ENCODE data around the gene MRGPRX4.

DNA sequence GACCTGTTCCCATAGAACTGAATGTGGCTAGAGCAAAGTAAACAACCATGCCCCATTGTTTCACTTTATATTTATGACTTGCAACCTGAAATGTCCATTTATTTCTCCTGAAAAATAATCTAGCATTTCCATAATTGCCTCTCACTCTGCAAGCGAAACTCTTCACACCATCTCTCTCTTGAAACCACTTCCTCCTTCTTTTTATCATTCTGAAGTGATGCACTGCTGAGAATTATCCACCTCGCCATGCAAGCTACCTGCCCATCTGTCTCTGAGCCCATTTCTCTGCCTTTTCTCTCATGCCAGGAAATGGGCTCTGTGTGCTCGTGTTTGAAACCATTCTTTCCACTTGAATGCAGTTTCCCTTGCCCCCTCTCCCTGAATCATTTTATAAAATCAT lies 26.8 kb upstream of the MRGPRX4 start:
- TF ChIP-seq, protein P1, sequence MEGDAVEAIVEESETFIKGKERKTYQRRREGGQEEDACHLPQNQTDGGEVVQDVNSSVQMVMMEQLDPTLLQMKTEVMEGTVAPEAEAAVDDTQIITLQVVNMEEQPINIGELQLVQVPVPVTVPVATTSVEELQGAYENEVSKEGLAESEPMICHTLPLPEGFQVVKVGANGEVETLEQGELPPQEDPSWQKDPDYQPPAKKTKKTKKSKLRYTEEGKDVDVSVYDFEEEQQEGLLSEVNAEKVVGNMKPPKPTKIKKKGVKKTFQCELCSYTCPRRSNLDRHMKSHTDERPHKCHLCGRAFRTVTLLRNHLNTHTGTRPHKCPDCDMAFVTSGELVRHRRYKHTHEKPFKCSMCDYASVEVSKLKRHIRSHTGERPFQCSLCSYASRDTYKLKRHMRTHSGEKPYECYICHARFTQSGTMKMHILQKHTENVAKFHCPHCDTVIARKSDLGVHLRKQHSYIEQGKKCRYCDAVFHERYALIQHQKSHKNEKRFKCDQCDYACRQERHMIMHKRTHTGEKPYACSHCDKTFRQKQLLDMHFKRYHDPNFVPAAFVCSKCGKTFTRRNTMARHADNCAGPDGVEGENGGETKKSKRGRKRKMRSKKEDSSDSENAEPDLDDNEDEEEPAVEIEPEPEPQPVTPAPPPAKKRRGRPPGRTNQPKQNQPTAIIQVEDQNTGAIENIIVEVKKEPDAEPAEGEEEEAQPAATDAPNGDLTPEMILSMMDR (IDR thresholded peaks at IDR 0.05) = no peak
- TF ChIP-seq EZH2phosphoT487 (IDR thresholded peaks at IDR 0.05) = no peak

Data from neural progenitor cell (in vitro differentiated cells).